ENCODE results near the gene LRMDA. TPM values are rescaled to one million over a fixed set of nuclear protein-coding genes. Genes with fewer than 3 reads are reported as not detected.

LRMDA gene
- total RNA-seq, 4 donors from 2014 or later, result 1.4 to 23.1 (median 3.6) TPM

GRCh38 chr10:75556320-75556719, 124.9 kb downstream of the LRMDA start:
- Histone ChIP-seq H3K4me1 (no peaks in the 10 kb centered on the region), H3K36me3 (no peaks in the 10 kb centered on the region), H3K27me3 (no peaks in the 10 kb centered on the region), H3K27ac (no peak overlapping the region), H3K4me3 (no peak overlapping the region), H3K9me3 (no peaks in the 10 kb centered on the region)
- TF ChIP-seq, protein P1, sequence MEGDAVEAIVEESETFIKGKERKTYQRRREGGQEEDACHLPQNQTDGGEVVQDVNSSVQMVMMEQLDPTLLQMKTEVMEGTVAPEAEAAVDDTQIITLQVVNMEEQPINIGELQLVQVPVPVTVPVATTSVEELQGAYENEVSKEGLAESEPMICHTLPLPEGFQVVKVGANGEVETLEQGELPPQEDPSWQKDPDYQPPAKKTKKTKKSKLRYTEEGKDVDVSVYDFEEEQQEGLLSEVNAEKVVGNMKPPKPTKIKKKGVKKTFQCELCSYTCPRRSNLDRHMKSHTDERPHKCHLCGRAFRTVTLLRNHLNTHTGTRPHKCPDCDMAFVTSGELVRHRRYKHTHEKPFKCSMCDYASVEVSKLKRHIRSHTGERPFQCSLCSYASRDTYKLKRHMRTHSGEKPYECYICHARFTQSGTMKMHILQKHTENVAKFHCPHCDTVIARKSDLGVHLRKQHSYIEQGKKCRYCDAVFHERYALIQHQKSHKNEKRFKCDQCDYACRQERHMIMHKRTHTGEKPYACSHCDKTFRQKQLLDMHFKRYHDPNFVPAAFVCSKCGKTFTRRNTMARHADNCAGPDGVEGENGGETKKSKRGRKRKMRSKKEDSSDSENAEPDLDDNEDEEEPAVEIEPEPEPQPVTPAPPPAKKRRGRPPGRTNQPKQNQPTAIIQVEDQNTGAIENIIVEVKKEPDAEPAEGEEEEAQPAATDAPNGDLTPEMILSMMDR (IDR thresholded peaks at IDR 0.05), result no peak
- no peak for TF ChIP-seq POLR2A (IDR thresholded peaks at IDR 0.05)
- DNase-seq, result no peak

DNA sequence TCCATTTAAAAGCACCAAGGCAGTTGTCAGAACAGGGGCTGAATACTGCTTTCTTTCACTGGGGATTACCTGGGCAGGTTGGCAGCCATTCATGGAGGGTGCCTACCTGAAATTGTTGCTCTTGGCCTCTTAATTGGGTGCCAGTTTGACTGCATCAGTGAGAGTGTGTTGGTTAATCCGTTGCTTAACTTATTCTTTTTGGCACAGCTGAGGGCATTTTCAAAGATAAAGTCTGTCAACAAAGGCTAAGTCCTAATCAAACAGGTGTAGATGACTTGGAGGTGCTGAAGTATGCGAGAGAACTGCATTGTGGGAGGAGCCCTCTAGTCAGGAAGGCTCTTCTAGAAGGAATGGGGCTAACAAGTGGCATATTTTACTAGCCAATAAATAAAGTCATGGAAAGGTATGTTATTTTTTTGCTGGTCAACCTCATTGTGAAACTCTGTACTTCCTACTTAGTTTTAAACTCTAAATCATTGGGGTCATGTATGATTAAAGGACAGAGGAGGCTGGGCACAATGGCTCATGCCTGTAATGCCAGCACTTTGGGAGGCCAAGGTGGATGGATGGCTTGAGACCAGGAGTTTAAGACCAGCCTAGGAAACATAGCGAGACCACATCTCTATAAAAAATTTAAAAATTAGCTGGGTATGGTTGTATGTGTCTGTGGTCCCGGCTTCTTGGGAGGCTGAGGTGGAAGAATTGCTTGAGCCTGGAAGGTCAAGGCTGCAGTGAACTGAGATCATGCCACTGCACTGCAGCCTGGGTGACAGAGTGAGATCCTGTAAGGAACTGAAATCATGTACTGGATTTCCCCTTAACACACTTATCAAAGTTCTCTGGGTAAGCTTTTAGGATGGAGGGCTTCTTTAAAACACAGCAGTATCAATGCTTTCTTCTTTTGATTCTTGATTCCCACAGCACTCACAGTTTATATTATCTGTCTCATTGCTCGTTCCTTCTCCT, 134.1 kb downstream of the LRMDA start:
- Histone ChIP-seq H3K27ac (no peak overlapping the region), H3K27me3 (no peaks in the 10 kb centered on the region), H3K36me3 (no peaks in the 10 kb centered on the region), H3K4me1 (no peaks in the 10 kb centered on the region), H3K4me3 (no peak overlapping the region), H3K9me3 (peaks cover 0 to 4% (median 0%) of the 10 kb centered on the region in 4 donors)
- TF ChIP-seq POLR2A (IDR thresholded peaks at IDR 0.05), result no peak
- TF ChIP-seq, protein P1 (IDR thresholded peaks at IDR 0.05), result no peak
- no peak for DNase-seq

DNA sequence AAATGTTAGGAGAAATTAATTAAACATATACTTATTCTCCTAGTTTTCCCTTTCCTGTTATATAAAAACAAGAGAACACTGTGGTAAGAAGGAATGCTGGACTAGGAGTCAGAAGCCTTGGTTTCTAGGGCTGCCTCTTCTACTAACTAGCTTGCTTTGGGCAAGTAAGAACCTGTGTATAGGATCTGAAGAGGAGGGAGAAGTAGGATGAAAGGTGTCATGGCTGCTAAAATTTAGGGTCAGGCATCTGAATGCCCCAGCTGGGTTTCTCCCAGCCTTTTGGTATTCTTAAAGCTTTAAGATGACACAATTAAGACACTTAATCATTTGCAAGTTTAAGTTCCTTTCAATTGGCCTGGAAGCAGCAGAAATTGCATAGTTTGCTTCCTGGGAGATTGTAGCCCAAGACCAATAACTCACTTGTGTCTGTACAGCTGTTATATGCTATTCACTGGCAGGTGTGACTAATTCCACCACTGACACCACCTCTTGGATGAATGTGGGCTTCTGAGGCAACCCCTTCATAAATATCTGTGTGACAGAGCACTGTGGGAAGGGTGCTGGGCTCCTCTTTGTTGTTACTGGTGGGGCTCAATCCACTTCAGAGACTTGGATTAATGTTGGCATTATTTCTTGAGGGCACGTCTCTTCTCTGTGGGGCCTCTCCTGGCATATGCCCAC, 137.2 kb downstream of the LRMDA start:
- no peaks in the 10 kb centered on the region for H3K27me3 ChIP-seq
- peaks cover 0 to 17% (median 2%) of the 10 kb centered on the region in 4 donors for H3K9me3 ChIP-seq
- no peak overlapping the region for H3K4me3 ChIP-seq
- no peak overlapping the region for H3K27ac ChIP-seq
- TF ChIP-seq, protein P1 (IDR thresholded peaks at IDR 0.05), result no peak
- H3K4me1 ChIP-seq, result no peaks in the 10 kb centered on the region
- DNase-seq, result no peak
- H3K36me3 ChIP-seq, result no peaks in the 10 kb centered on the region

DNA sequence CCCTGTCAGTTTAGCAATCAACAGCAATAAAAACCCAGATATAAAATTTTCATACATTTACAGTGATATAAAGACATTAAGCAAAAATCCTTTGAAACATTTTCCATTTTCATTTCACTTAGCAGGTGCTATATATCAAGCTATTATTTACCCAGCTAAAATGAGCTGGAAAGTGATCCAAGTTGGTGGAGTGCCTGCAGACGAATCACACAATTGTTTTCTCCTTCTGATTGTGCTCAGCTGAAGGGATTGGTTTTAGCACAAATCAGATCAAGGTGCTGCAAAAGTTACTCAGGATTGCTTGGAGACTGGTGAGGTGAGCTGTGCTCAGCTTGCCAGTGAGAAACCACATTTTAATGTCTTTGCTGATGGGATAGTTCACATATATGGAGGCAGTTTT, 138.1 kb downstream of the LRMDA start:
- H3K27me3 ChIP-seq, result no peaks in the 10 kb centered on the region

DNA sequence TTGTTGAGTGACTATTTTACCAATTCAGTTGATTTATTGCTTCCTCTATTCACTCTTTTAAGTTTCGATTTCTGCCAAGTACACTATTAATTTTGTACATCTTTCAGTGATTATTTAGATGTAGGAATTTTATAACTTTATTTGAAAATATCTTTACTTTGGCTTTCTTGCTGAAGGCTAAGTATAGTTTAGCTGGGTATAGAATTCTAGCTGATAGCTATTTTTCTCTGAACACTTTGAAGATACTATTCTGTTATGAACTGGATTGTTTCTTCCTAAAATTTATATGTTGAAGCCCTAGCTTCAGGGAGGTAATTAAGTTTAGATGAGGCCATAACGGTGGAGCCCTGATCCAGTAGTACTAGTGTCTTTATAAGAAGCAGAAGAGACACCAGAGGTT, 141.1 kb downstream of the LRMDA start:
- Histone ChIP-seq H3K4me1 (no peaks in the 10 kb centered on the region), H3K36me3 (no peaks in the 10 kb centered on the region), H3K9me3 (peaks cover 0 to 13% (median 2%) of the 10 kb centered on the region in 4 donors), H3K4me3 (no peak overlapping the region), H3K27ac (no peak overlapping the region), H3K27me3 (no peaks in the 10 kb centered on the region)
- TF ChIP-seq POLR2A (IDR thresholded peaks at IDR 0.05), result no peak
- TF ChIP-seq, protein P1 (IDR thresholded peaks at IDR 0.05), result no peak
- DNase-seq, result no peak

More for the DNA sequence above, 138.1 kb downstream of the LRMDA start:
- TF ChIP-seq POLR2A (IDR thresholded peaks at IDR 0.05), result no peak
- TF ChIP-seq, protein P1 (IDR thresholded peaks at IDR 0.05), result no peak
- DNase-seq, result no peak
- no peaks in the 10 kb centered on the region for H3K36me3 ChIP-seq
- no peaks in the 10 kb centered on the region for H3K4me1 ChIP-seq
- H3K27ac ChIP-seq, result no peak overlapping the region
- no peak overlapping the region for H3K4me3 ChIP-seq
- H3K9me3 ChIP-seq, result peaks cover 0 to 13% (median 2%) of the 10 kb centered on the region in 4 donors
